H1 (cell line): ENCODE results near the gene NECTIN2. TPM values are rescaled to one million over a fixed set of nuclear protein-coding genes. Genes with fewer than 3 reads are reported as not detected.

ENCODE experiments used
- CTCF ChIA-PET: fragments of 300-600 bp; sonication (Branson Sonifier 250); formaldehyde crosslinking; loops from one replicate; lab custom pipeline; 2021; ENCODE audit not compliant: partially characterized antibody; lab: Charles Lee
- POLR2A ChIA-PET: fragments of 300-600 bp; sonication (Branson Sonifier 250); formaldehyde crosslinking; loops from one replicate; lab custom pipeline; 2021; ENCODE audit warnings: inconsistent platforms; ENCODE audit not compliant: partially characterized antibody; lab: Charles Lee
- DNase-seq, 2 experiments: peaks; one replicate each; pipeline versions ENCODE4 v3.0.0 to v3.0.0-alpha.2; 2010 to 2022; ENCODE audit warnings: low spot score in 2 of 2, low read depth in 1 of 2, mixed read lengths in 1 of 2
- FAIRE-seq: peaks from 2 replicates; lab custom pipeline; 2011; peaks lifted over from hg19 to GRCh38; lab: Jason Lieb, UNC
- H2AFZ ChIP-seq: 2 replicates; pipeline ENCODE4 v1.8.1; 2012; ENCODE audit warnings: low read length, inconsistent platforms
- H2AK5ac ChIP-seq: 2 replicates; pipeline ENCODE4 v1.6.1; 2013; ENCODE audit warnings: low read depth, low read length
- H2BK120ac ChIP-seq: replicated peaks from 2 replicates; pipeline ENCODE3; 2013; ENCODE audit warnings: low read depth, low read length, inconsistent platforms
- H2BK12ac ChIP-seq: 2 replicates; pipeline ENCODE4 v1.6.1; 2013; ENCODE audit warnings: low read depth, low read length
- H2BK15ac ChIP-seq: 2 replicates; pipeline ENCODE4 v1.6.1; 2013; ENCODE audit warnings: low read length
- H2BK20ac ChIP-seq: 2 replicates; pipeline ENCODE4 v1.6.1; 2013; ENCODE audit warnings: low read length
- H2BK5ac ChIP-seq: 2 replicates; pipeline ENCODE4 v1.6.1; 2013; ENCODE audit warnings: low read depth, low read length
- H3K14ac ChIP-seq: 2 replicates; pipeline ENCODE4 v1.6.1; 2013; ENCODE audit warnings: inconsistent platforms; ENCODE audit not compliant: insufficient read length
- H3K18ac ChIP-seq: 2 replicates; pipeline ENCODE4 v1.6.1; 2013; ENCODE audit warnings: low read length; ENCODE audit errors: extremely low read depth
- H3K23ac ChIP-seq: 2 replicates; pipeline ENCODE4 v1.6.1; 2013; ENCODE audit warnings: inconsistent platforms; ENCODE audit not compliant: insufficient read length
- H3K23me2 ChIP-seq: 2 replicates; pipeline ENCODE4 v1.6.1; 2013; ENCODE audit warnings: low read depth, low read length
- H3K27ac ChIP-seq: 2 replicates; pipeline ENCODE4 v1.6.1; 2011; ENCODE audit warnings: low read depth, low read length, inconsistent platforms
- H3K27me3 ChIP-seq, 4 experiments: replicated peaks in 1 of 4; 1 replicate in 1 of 4; 2 replicates in 3 of 4; pipeline versions ENCODE4 v1.6.1 to v1.8.1; 2011 to 2013; ENCODE audit warnings: low read length in 3 of 4, mild to moderate bottlenecking in 3 of 4, inconsistent platforms in 2 of 4, mixed read lengths in 2 of 4, moderate library complexity in 1 of 4; ENCODE audit not compliant: control insufficient read depth in 3 of 4, insufficient read depth in 3 of 4; ENCODE audit errors: extremely low read depth in 1 of 4
- H3K36me3 ChIP-seq, 4 experiments: 2 replicates each; pipeline versions ENCODE4 v1.6.1 to v1.8.1; 2011 to 2013; ENCODE audit warnings: mild to moderate bottlenecking in 4 of 4, low read length in 3 of 4, moderate library complexity in 2 of 4, control low read depth in 1 of 4, inconsistent platforms in 1 of 4; ENCODE audit not compliant: insufficient read depth in 4 of 4, control insufficient read depth in 2 of 4
- H3K4ac ChIP-seq: replicated peaks from 2 replicates; pipeline ENCODE3; 2013; ENCODE audit warnings: low read length, low read depth, mixed read lengths, inconsistent platforms; ENCODE audit not compliant: insufficient read length
- H3K4me1 ChIP-seq, 4 experiments: replicated peaks in 1 of 4; 1 replicate in 1 of 4; 2 replicates in 3 of 4; pipeline versions ENCODE4 v1.6.1 to v1.8.1; 2011 to 2013; ENCODE audit warnings: low read length in 3 of 4, inconsistent platforms in 2 of 4, mixed read lengths in 1 of 4; ENCODE audit not compliant: insufficient read depth in 4 of 4, control insufficient read depth in 3 of 4
- H3K4me2 ChIP-seq, 2 experiments: 2 replicates each; pipeline versions ENCODE4 v1.6.1 to v1.8.1; 2011 to 2013; ENCODE audit warnings: low read depth in 2 of 2, low read length in 2 of 2, control low read depth in 1 of 2, inconsistent platforms in 1 of 2, mild to moderate bottlenecking in 1 of 2; ENCODE audit not compliant: insufficient read depth in 1 of 2
- H3K4me3 ChIP-seq, 4 experiments: fragments of 200-600, 300-600 bp in 1 of 4; sonication (generic), shearing (Covaris generic), sonication (Bioruptor Twin) in 1 of 4; 2 replicates each; pipeline versions ENCODE4 v1.5.1 to v1.8.1; 2011 to 2016; ENCODE audit warnings: low read length in 4 of 4, low read depth in 3 of 4, control low read depth in 2 of 4, inconsistent platforms in 2 of 4, mild to moderate bottlenecking in 2 of 4, mixed read lengths in 1 of 4, moderate library complexity in 1 of 4; ENCODE audit not compliant: insufficient read depth in 2 of 4; ENCODE audit errors: extremely low read depth in 1 of 4
- H3K56ac ChIP-seq: replicated peaks from 2 replicates; pipeline ENCODE3; 2013; ENCODE audit warnings: low read depth, mild to moderate bottlenecking, mixed read lengths, low read length, inconsistent platforms; ENCODE audit not compliant: insufficient read length
- H3K79me1 ChIP-seq: 2 replicates; pipeline ENCODE4 v1.6.1; 2013; ENCODE audit warnings: low read depth, low read length, control low read depth
- H3K79me2 ChIP-seq, 2 experiments: 2 replicates each; pipeline versions ENCODE4 v1.6.1 to v1.8.1; 2012 to 2013; ENCODE audit warnings: low read length in 2 of 2, mild to moderate bottlenecking in 2 of 2, inconsistent platforms in 1 of 2; ENCODE audit not compliant: insufficient read depth in 2 of 2, control insufficient read depth in 1 of 2
- H3K9ac ChIP-seq, 4 experiments: replicated peaks in 1 of 4; 1 replicate in 1 of 4; 2 replicates in 3 of 4; pipeline versions ENCODE4 v1.6.1 to v1.8.1; 2011 to 2013; ENCODE audit warnings: low read depth in 3 of 4, low read length in 3 of 4, control low read depth in 2 of 4, mild to moderate bottlenecking in 2 of 4, moderate library complexity in 2 of 4, inconsistent platforms in 1 of 4; ENCODE audit errors: extremely low read depth in 1 of 4
- H3K9me3 ChIP-seq, 2 experiments: 2 replicates each; pipeline versions ENCODE4 v1.6.1 to v1.8.1; 2012 to 2013; ENCODE audit warnings: mild to moderate bottlenecking in 2 of 2, moderate library complexity in 2 of 2, control low read depth in 1 of 2, inconsistent platforms in 1 of 2, low read depth in 1 of 2, low read length in 1 of 2, mixed read lengths in 1 of 2; ENCODE audit not compliant: insufficient read depth in 2 of 2
- H4K20me1 ChIP-seq, 2 experiments: replicated peaks in 1 of 2; 2 replicates each; pipeline versions ENCODE3 to v1.8.1; 2011 to 2013; ENCODE audit warnings: inconsistent platforms in 2 of 2, low read length in 2 of 2, mild to moderate bottlenecking in 1 of 2; ENCODE audit not compliant: insufficient read depth in 2 of 2, control insufficient read depth in 1 of 2
- H4K5ac ChIP-seq: 2 replicates; pipeline ENCODE4 v1.6.1; 2013; ENCODE audit warnings: low read length, low read depth, mixed read lengths, inconsistent platforms; ENCODE audit not compliant: insufficient read length
- H4K8ac ChIP-seq: 2 replicates; pipeline ENCODE4 v1.8.0; 2013; ENCODE audit warnings: mild to moderate bottlenecking, moderate library complexity, low read length, inconsistent platforms; ENCODE audit not compliant: insufficient read depth; ENCODE audit errors: extremely low read depth
- H4K91ac ChIP-seq: replicated peaks from 2 replicates; pipeline ENCODE3; 2013; ENCODE audit warnings: low read length, mixed read lengths, inconsistent platforms; ENCODE audit not compliant: insufficient read length
- JUN ChIP-seq: IDR thresholded peaks from 2 replicates; pipeline ENCODE4 v1.6.1; 2011; ENCODE audit warnings: low read depth, mild to moderate bottlenecking, improper control_type of control experiment, low read length
- JUND ChIP-seq: IDR thresholded peaks from 2 replicates; pipeline ENCODE4 v1.6.1; 2011; ENCODE audit warnings: mild to moderate bottlenecking, improper control_type of control experiment, low read length
- KDM1A ChIP-seq: fragments of 200-600, 300-600 bp; sonication (generic); IDR thresholded peaks from 2 replicates; pipeline ENCODE4 v1.7.1; 2016; ENCODE audit warnings: mild to moderate bottlenecking, low read length, borderline replicate concordance
- KDM4A ChIP-seq: IDR thresholded peaks from one replicate; pipeline ENCODE4 v1.7.1; 2012; ENCODE audit warnings: low read depth, mild to moderate bottlenecking, moderate library complexity, low read length, inconsistent platforms; ENCODE audit not compliant: severe bottlenecking
- MAFK ChIP-seq: IDR thresholded peaks from 2 replicates; pipeline ENCODE4 v1.6.1; 2012; ENCODE audit warnings: low read depth, mild to moderate bottlenecking, improper control_type of control experiment, low read length
- NRF1 ChIP-seq: IDR thresholded peaks from 2 replicates; pipeline ENCODE4 v1.6.1; 2011; ENCODE audit warnings: mild to moderate bottlenecking, low read depth, low read length, improper control_type of control experiment
- SP1 ChIP-seq: IDR thresholded peaks from 2 replicates; pipeline ENCODE4 v1.6.1; 2011; ENCODE audit warnings: low read depth, low read length
- SP4 ChIP-seq: IDR thresholded peaks from 2 replicates; pipeline ENCODE4 v1.6.1; 2012; ENCODE audit warnings: low read length, inconsistent platforms
- SUZ12 ChIP-seq: fragments of 200-600 bp; sonication (generic); IDR thresholded peaks from 2 replicates; pipeline ENCODE4 v1.6.1; 2012; ENCODE audit warnings: mild to moderate bottlenecking, inconsistent platforms, low read length, moderate library complexity, mixed read lengths
- WGBS, 2 experiments: shearing (Covaris generic) in 1 of 2; methylation state at CpG; one replicate each; pipeline versions ENCODE4 v1.1.6 to v1.1.7; 2013 to 2015; ENCODE audit warnings: low lambda C conversion rate in 2 of 2, mixed read lengths in 2 of 2, inconsistent platforms in 1 of 2, low coverage in 1 of 2, missing lambda C conversion rate in 1 of 2; ENCODE audit not compliant: insufficient replicate concordance in 2 of 2, insufficient coverage in 1 of 2, insufficient read length in 1 of 2; ENCODE audit errors: extremely low coverage in 1 of 2, missing lambda C conversion rate in 1 of 2; 5-methylcytosine and 5-hydroxymethylcytosine counted together
- polyA plus RNA-seq, 7 experiments: library from polyadenylated mRNA; depleted of rRNA in 3 of 7; stranded (reverse) in 5 of 7; unstranded in 2 of 7; fragments of >200 nt in 5 of 7; fragments of 200-250 nt in 2 of 7; gene quantifications; 1 replicate in 5 of 7; 2 replicates in 1 of 7; 4 replicates in 1 of 7; pipeline versions ENCODE4 v1.2.1 to v1.2.3, GENCODE V29; 2011 to 2013; ENCODE audit warnings: missing spikeins in 2 of 7, mixed read lengths in 2 of 7
- total RNA-seq: library from RNA; stranded (reverse); fragmentation: NEBNext Ultra II Directional; extraction: Animal tissue kit (Norgen Biotek cat#: 25700); gene quantifications from 2 replicates; pipeline ENCODE4 v1.2.1, GENCODE V29; 2021
- TF ChIP-seq, protein P1 (sequence below), 3 experiments: IDR thresholded peaks; 1 replicate in 2 of 3; 2 replicates in 1 of 3; pipeline versions ENCODE4 v1.5.1 to v1.6.1; 2011; ENCODE audit warnings: low read length in 3 of 3, mild to moderate bottlenecking in 3 of 3, inconsistent platforms in 2 of 3, low read depth in 1 of 3, moderate library complexity in 1 of 3; ENCODE audit not compliant: insufficient read depth in 1 of 3; ENCODE audit errors: control extremely low read depth in 1 of 3

Gene NECTIN2
- total and polyA plus RNA-seq, 2 of the 8 experiments (the other 6 are each of a cell fraction or from before 2014, with no cell fraction given): 184 to 237 TPM

DNA sequence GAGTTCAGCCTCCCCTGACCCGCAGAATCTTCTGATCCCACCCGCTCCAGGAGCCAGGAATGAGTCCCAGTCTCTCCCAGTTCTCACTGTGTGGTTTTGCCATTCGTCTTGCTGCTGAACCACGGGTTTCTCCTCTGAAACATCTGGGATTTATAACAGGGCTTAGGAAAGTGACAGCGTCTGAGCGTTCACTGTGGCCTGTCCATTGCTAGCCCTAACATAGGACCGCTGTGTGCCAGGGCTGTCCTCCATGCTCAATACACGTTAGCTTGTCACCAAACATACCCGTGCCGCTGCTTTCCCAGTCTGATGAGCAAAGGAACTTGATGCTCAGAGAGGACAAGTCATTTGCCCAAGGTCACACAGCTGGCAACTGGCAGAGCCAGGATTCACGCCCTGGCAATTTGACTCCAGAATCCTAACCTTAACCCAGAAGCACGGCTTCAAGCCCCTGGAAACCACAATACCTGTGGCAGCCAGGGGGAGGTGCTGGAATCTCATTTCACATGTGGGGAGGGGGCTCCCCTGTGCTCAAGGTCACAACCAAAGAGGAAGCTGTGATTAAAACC is 58.4 kb downstream of the NECTIN2 start:
- H2BK12ac ChIP-seq: no peak overlapping the region
- no peak overlapping the region for H2AFZ ChIP-seq
- H2BK5ac ChIP-seq: peak overlapping the region; percentile 36; the same call in 1 of the 2 replicates
- no peak overlapping the region for H2AK5ac ChIP-seq
- FAIRE-seq: peak; percentile 60
- H2BK120ac ChIP-seq: no peak overlapping the region
- H3K27me3 ChIP-seq: no peaks in the 10 kb centered on the region
- peak overlapping the region in 1 of 2 experiments; percentile 76; a peak in 1 of 4 replicates for H3K4me2 ChIP-seq
- DNase-seq: peak; percentile 54 to 81
- WGBS, 2 experiments: 87% methylated on average over 12 of the region's 12 CpGs; no CpG with 5 or more reads in 1 of the 2 experiments
- H3K9me3 ChIP-seq: no peaks in the 10 kb centered on the region
- H2BK15ac ChIP-seq: 0 out of 2 replicates have a peak overlapping the region, but pooled peaks have one; percentile 21
- no peak overlapping the region for H3K4me3 ChIP-seq
- H4K8ac ChIP-seq: no peak overlapping the region
- H3K23ac ChIP-seq: no peak overlapping the region
- ChIA-PET CTCF (interaction anchor here (0.6 to 15.2 kb wide), 29 partner anchors 8 to 185 kb away, joined by 3 to 201 read pairs (median 4); partner anchors contain the start of gene CLPTM1), POLR2A (interaction anchor here (0.7 to 12.3 kb wide), 25 partner anchors 10 to 263 kb away, joined by 3 to 247 read pairs (median 6); partner anchors contain the start of genes APOC1, APOC2, CLPTM1 and NECTIN2)
- H3K56ac ChIP-seq: no peak overlapping the region
- no peak overlapping the region for H4K5ac ChIP-seq
- H4K20me1 ChIP-seq: peaks cover 3 to 34% of the 10 kb centered on the region in 2 experiments
- no peak overlapping the region for H4K91ac ChIP-seq
- H3K79me2 ChIP-seq: peaks cover 0 to 11% of the 10 kb centered on the region in 2 experiments; a peak in 1 of 4 replicates
- H3K36me3 ChIP-seq: peaks cover 19 to 58% (median 44%) of the 10 kb centered on the region in 4 experiments; a peak in 7 of 8 replicates
- no peak overlapping the region for H3K4ac ChIP-seq
- H3K23me2 ChIP-seq: peaks cover 3% of the 10 kb centered on the region; the same call in 1 of the 2 replicates
- H2BK20ac ChIP-seq: no peak overlapping the region
- no peak overlapping the region; a peak in 1 of 7 replicates for H3K9ac ChIP-seq
- no peak overlapping the region for H3K27ac ChIP-seq
- H3K79me1 ChIP-seq: no peaks in the 10 kb centered on the region; the same call in 1 of the 2 replicates
- H3K14ac ChIP-seq: no peak overlapping the region
- H3K4me1 ChIP-seq: peaks cover 0 to 8% (median 7%) of the 10 kb centered on the region in 4 experiments; a peak in 6 of 7 replicates
- H3K18ac ChIP-seq: no peak overlapping the region; the same call in 1 of the 2 replicates
- TF ChIP-seq KDM4A (no peak), MAFK (no peak), SUZ12 (no peak), JUND (no peak), KDM1A (peak; percentile 60; the same call in 1 of the 2 replicates), JUN (no peak), NRF1 (no peak), SP1 (no peak), SP4 (no peak)
- TF ChIP-seq, protein P1, sequence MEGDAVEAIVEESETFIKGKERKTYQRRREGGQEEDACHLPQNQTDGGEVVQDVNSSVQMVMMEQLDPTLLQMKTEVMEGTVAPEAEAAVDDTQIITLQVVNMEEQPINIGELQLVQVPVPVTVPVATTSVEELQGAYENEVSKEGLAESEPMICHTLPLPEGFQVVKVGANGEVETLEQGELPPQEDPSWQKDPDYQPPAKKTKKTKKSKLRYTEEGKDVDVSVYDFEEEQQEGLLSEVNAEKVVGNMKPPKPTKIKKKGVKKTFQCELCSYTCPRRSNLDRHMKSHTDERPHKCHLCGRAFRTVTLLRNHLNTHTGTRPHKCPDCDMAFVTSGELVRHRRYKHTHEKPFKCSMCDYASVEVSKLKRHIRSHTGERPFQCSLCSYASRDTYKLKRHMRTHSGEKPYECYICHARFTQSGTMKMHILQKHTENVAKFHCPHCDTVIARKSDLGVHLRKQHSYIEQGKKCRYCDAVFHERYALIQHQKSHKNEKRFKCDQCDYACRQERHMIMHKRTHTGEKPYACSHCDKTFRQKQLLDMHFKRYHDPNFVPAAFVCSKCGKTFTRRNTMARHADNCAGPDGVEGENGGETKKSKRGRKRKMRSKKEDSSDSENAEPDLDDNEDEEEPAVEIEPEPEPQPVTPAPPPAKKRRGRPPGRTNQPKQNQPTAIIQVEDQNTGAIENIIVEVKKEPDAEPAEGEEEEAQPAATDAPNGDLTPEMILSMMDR (IDR thresholded peaks at IDR 0.05; ENCODE audit: control extremely low read depth in 1 of 3, insufficient read depth in 1 of 3, low read depth in 1 of 3, low read length in 3 of 3): peak; percentile 60 to 82 (median 68)
